Measurements from ENCODE around the gene IGF1R. TPM values are rescaled to one million over a fixed set of nuclear protein-coding genes. Genes with fewer than 3 reads are reported as not detected.

IGF1R gene
- total RNA-seq, 1 experiment from 2014 or later: 125 TPM

GRCh38 chr15:98902931-98903330 lies 254.6 kb downstream of the IGF1R start:
- ATAC-seq (no peak), DNase-seq (ENCODE audit: low spot score) (no peak)
- ChIA-PET CTCF (interaction anchor here (1.1 kb wide), 1 partner anchor 52 kb away, joined by 3 read pairs; no protein-coding TSS in a partner anchor), POLR2A (no interaction called here)
- TF ChIP-seq, protein P1, sequence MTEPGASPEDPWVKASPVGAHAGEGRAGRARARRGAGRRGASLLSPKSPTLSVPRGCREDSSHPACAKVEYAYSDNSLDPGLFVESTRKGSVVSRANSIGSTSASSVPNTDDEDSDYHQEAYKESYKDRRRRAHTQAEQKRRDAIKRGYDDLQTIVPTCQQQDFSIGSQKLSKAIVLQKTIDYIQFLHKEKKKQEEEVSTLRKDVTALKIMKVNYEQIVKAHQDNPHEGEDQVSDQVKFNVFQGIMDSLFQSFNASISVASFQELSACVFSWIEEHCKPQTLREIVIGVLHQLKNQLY (CRISPR knock-in tag; IDR thresholded peaks at IDR 0.05): no peak
- TF ChIP-seq RELA (CRISPR knock-in tag; IDR thresholded peaks at IDR 0.05; ENCODE audit: borderline replicate concordance) (no peak), SMAD3 (CRISPR knock-in tag; IDR thresholded peaks at IDR 0.05; ENCODE audit: borderline replicate concordance) (no peak), JUN (CRISPR knock-in tag; IDR thresholded peaks at IDR 0.05) (no peak)
- TF ChIP-seq, protein P2, sequence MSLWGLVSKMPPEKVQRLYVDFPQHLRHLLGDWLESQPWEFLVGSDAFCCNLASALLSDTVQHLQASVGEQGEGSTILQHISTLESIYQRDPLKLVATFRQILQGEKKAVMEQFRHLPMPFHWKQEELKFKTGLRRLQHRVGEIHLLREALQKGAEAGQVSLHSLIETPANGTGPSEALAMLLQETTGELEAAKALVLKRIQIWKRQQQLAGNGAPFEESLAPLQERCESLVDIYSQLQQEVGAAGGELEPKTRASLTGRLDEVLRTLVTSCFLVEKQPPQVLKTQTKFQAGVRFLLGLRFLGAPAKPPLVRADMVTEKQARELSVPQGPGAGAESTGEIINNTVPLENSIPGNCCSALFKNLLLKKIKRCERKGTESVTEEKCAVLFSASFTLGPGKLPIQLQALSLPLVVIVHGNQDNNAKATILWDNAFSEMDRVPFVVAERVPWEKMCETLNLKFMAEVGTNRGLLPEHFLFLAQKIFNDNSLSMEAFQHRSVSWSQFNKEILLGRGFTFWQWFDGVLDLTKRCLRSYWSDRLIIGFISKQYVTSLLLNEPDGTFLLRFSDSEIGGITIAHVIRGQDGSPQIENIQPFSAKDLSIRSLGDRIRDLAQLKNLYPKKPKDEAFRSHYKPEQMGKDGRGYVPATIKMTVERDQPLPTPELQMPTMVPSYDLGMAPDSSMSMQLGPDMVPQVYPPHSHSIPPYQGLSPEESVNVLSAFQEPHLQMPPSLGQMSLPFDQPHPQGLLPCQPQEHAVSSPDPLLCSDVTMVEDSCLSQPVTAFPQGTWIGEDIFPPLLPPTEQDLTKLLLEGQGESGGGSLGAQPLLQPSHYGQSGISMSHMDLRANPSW (CRISPR knock-in tag; conservative IDR thresholded peaks at IDR 0.05; ENCODE audit: low read depth): no peak
- peaks cover 8% of the 10 kb centered on the region for H3K36me3 Mint-ChIP-seq
- H3K9me3 Mint-ChIP-seq: no peaks in the 10 kb centered on the region
- no peak overlapping the region for H3K27ac Mint-ChIP-seq
- H3K4me1 Mint-ChIP-seq: peaks cover 49% of the 10 kb centered on the region
- H3K4me3 Mint-ChIP-seq: no peak overlapping the region
- H3K27me3 Mint-ChIP-seq (ENCODE audit: low read depth): no peaks in the 10 kb centered on the region

- H3K36me3 Mint-ChIP-seq: peaks cover 14% of the 10 kb centered on the region
- peak overlapping the region; percentile 41 for H3K27ac Mint-ChIP-seq
- H3K4me3 Mint-ChIP-seq: no peak overlapping the region
Observed at GRCh38 chr15:98903377-98904018, 255.2 kb downstream of the IGF1R start.

GRCh38 chr15:98904544-98904943 lies 256.2 kb downstream of the IGF1R start:
- Mint-ChIP-seq H3K27ac (no peak overlapping the region), H3K36me3 (peaks cover 19% of the 10 kb centered on the region), H3K27me3 (ENCODE audit: low read depth) (no peaks in the 10 kb centered on the region), H3K4me3 (no peak overlapping the region), H3K9me3 (no peaks in the 10 kb centered on the region), H3K4me1 (peaks cover 43% of the 10 kb centered on the region)
- TF ChIP-seq ZNF416 (CRISPR knock-in tag; IDR thresholded peaks at IDR 0.05) (no peak), ZNF263 (CRISPR knock-in tag; IDR thresholded peaks at IDR 0.05; ENCODE audit: low read depth) (no peak), ATF1 (CRISPR knock-in tag; IDR thresholded peaks at IDR 0.05) (no peak), ZNF121 (CRISPR knock-in tag; IDR thresholded peaks at IDR 0.05) (no peak), USF1 (CRISPR knock-in tag; IDR thresholded peaks at IDR 0.05) (no peak)
- TF ChIP-seq, protein P3, sequence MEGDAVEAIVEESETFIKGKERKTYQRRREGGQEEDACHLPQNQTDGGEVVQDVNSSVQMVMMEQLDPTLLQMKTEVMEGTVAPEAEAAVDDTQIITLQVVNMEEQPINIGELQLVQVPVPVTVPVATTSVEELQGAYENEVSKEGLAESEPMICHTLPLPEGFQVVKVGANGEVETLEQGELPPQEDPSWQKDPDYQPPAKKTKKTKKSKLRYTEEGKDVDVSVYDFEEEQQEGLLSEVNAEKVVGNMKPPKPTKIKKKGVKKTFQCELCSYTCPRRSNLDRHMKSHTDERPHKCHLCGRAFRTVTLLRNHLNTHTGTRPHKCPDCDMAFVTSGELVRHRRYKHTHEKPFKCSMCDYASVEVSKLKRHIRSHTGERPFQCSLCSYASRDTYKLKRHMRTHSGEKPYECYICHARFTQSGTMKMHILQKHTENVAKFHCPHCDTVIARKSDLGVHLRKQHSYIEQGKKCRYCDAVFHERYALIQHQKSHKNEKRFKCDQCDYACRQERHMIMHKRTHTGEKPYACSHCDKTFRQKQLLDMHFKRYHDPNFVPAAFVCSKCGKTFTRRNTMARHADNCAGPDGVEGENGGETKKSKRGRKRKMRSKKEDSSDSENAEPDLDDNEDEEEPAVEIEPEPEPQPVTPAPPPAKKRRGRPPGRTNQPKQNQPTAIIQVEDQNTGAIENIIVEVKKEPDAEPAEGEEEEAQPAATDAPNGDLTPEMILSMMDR (IDR thresholded peaks at IDR 0.05): 0 out of 2 replicates have a peak, but pooled peaks have one; percentile 22
- POLR2A ChIA-PET: no interaction called here
- peak; percentile 71 for ATAC-seq
- DNase-seq (ENCODE audit: low spot score): peak; percentile 29
- CTCF ChIA-PET: interaction anchor here (0.7 to 2.7 kb wide), 6 partner anchors 19 to 386 kb away, joined by 3 to 12 read pairs (median 4); no protein-coding TSS in a partner anchor

More at GRCh38 chr15:98903377-98904018, 255.2 kb downstream of the IGF1R start:
- TF ChIP-seq E2F4 (CRISPR knock-in tag; IDR thresholded peaks at IDR 0.05; ENCODE audit: borderline replicate concordance, low read depth) (no peak), OVOL2 (CRISPR knock-in tag; IDR thresholded peaks at IDR 0.05; ENCODE audit: borderline replicate concordance) (no peak)
- no peaks in the 10 kb centered on the region for H3K9me3 Mint-ChIP-seq
- DNase-seq (ENCODE audit: low spot score): no peak
- ATAC-seq: no peak
- peaks cover 49% of the 10 kb centered on the region for H3K4me1 Mint-ChIP-seq
- no peaks in the 10 kb centered on the region for H3K27me3 Mint-ChIP-seq (ENCODE audit: low read depth)
- POLR2A ChIA-PET: no interaction called here
- CTCF ChIA-PET: interaction anchor here (0.6 to 2.7 kb wide), 5 partner anchors 21 to 541 kb away, joined by 3 to 12 read pairs (median 3); no protein-coding TSS in a partner anchor

All from WTC11 (cell line).